Measurements from ENCODE around the gene CCDC14.

GRCh38 chr3:123926396-123926795 lies 34.6 kb downstream of the CCDC14 start:
- no peak for TF ChIP-seq EZH2phosphoT487 (IDR thresholded peaks at IDR 0.05; ENCODE audit: borderline replicate concordance)
- no peak for TF ChIP-seq CTCF (conservative IDR thresholded peaks at IDR 0.05; ENCODE audit: low read length)
